SK-N-SH (cell line): ENCODE results near the gene PARD3. TPM values are rescaled to one million over a fixed set of nuclear protein-coding genes. Genes with fewer than 3 reads are reported as not detected.

ENCODE experiments used
- CTCF ChIA-PET: fragments of 300-600, 350-600 bp; formaldehyde crosslinking; extraction: SDS; loops from one replicate; lab custom pipeline; 2021; lab: Yijun Ruan, JAX
- POLR2A ChIA-PET: fragments of 350-600 bp; sonication (Branson Sonifier 250); formaldehyde crosslinking; extraction: SDS; loops from one replicate; lab custom pipeline; 2020; ENCODE audit warnings: antibody characterized with exemption, inconsistent platforms; lab: Yijun Ruan, JAX
- DNase-seq: peaks from one replicate; pipeline ENCODE4 v3.0.0; 2012
- H2AFZ ChIP-seq: fragments of 200-600 bp; sonication (generic); 2 replicates; pipeline ENCODE4 v1.8.1; 2016; ENCODE audit warnings: antibody characterized with exemption, mild to moderate bottlenecking, low read depth
- H3F3A ChIP-seq: fragments of 200-600 bp; sonication (generic); replicated peaks from 2 replicates; pipeline ENCODE3; 2016; ENCODE audit warnings: antibody characterized with exemption, mild to moderate bottlenecking; ENCODE audit not compliant: insufficient read depth
- H3K27ac ChIP-seq, 2 experiments: fragments of 200-500 bp in 1 of 2; fragments of 200-600 bp in 1 of 2; sonication (Bioruptor generic) in 1 of 2; sonication (generic), shearing (Covaris generic) in 1 of 2; 2 replicates each; pipeline versions ENCODE4 v1.5.1 to v1.6.1; 2014 to 2016; ENCODE audit warnings: low read depth in 2 of 2, inconsistent platforms in 1 of 2, low read length in 1 of 2, mild to moderate bottlenecking in 1 of 2, mixed read lengths in 1 of 2
- H3K27me3 ChIP-seq: fragments of 200-600 bp; sonication (generic), shearing (Covaris generic); 2 replicates; pipeline ENCODE4 v1.6.1; 2016; ENCODE audit warnings: mixed run types; ENCODE audit not compliant: insufficient read depth
- H3K36me3 ChIP-seq, 2 experiments: fragments of 200-500 bp in 1 of 2; fragments of 200-600 bp in 1 of 2; sonication (Bioruptor generic) in 1 of 2; sonication (generic) in 1 of 2; replicated peaks in 1 of 2; 2 replicates each; pipeline versions ENCODE3 to v1.5.1; 2014 to 2016; ENCODE audit warnings: low read length in 1 of 2, mild to moderate bottlenecking in 1 of 2; ENCODE audit not compliant: insufficient read depth in 2 of 2, control insufficient read depth in 1 of 2
- H3K4me1 ChIP-seq, 2 experiments: fragments of 200-500 bp in 1 of 2; fragments of 200-600 bp in 1 of 2; sonication (Bioruptor generic) in 1 of 2; sonication (generic), shearing (Covaris generic) in 1 of 2; 2 replicates each; pipeline versions ENCODE4 v1.5.1 to v1.6.1; 2014 to 2016; ENCODE audit warnings: low read depth in 1 of 2, low read length in 1 of 2, mixed run types in 1 of 2; ENCODE audit not compliant: insufficient read depth in 2 of 2, control insufficient read depth in 1 of 2
- H3K4me2 ChIP-seq: fragments of 200-600 bp; sonication (generic), shearing (Covaris generic); 2 replicates; pipeline ENCODE4 v1.6.1; 2017; ENCODE audit warnings: mixed run types
- H3K4me3 ChIP-seq, 2 experiments: fragments of 200-500 bp in 1 of 2; fragments of 200-600 bp in 1 of 2; sonication (Bioruptor generic) in 1 of 2; sonication (generic), shearing (Covaris generic) in 1 of 2; 2 replicates each; pipeline versions ENCODE4 v1.5.1 to v1.8.1; 2014 to 2016; ENCODE audit warnings: low read depth in 2 of 2, inconsistent platforms in 1 of 2, low read length in 1 of 2, mild to moderate bottlenecking in 1 of 2, mixed read lengths in 1 of 2, moderate library complexity in 1 of 2
- H3K79me2 ChIP-seq: fragments of 200-600 bp; sonication (generic); 2 replicates; pipeline ENCODE4 v1.8.1; 2017; ENCODE audit warnings: mild to moderate bottlenecking; ENCODE audit not compliant: insufficient read depth
- H3K9ac ChIP-seq: fragments of 200-600 bp; sonication (generic); 2 replicates; pipeline ENCODE4 v1.6.1; 2017; ENCODE audit warnings: mixed run types
- H3K9me2 ChIP-seq: fragments of 200-600 bp; sonication (generic); 2 replicates; pipeline ENCODE4 v1.6.1; 2017; ENCODE audit warnings: mixed run types
- H3K9me3 ChIP-seq: fragments of 200-600 bp; sonication (generic); 2 replicates; pipeline ENCODE4 v1.6.1; 2017; ENCODE audit warnings: mixed run types, mild to moderate bottlenecking, moderate library complexity
- H4K20me1 ChIP-seq: fragments of 200-600 bp; sonication (generic); 2 replicates; pipeline ENCODE4 v1.6.1; 2017; ENCODE audit warnings: mild to moderate bottlenecking, mixed run types; ENCODE audit not compliant: insufficient read depth
- CHD2 ChIP-seq: fragments of 150-350 bp; IDR thresholded peaks from 2 replicates; pipeline ENCODE4 v1.6.1; 2018; ENCODE audit warnings: low read length; ENCODE audit not compliant: partially characterized antibody
- ELF1 ChIP-seq: IDR thresholded peaks from 2 replicates; pipeline ENCODE4 v1.4.0; 2012
- FOSL2 ChIP-seq: IDR thresholded peaks from 2 replicates; pipeline ENCODE4 v1.4.0; 2012; ENCODE audit warnings: low read depth, mild to moderate bottlenecking, moderate library complexity, borderline replicate concordance
- FOXJ3 ChIP-seq: sonication (generic); formaldehyde crosslinking; IDR thresholded peaks from 2 replicates; pipeline ENCODE4 v1.5.1; 2020; ENCODE audit warnings: mild to moderate bottlenecking, missing genetic modification reagents
- GABPA ChIP-seq: IDR thresholded peaks from 2 replicates; pipeline ENCODE4 v1.4.0; 2012; ENCODE audit warnings: low read depth, mild to moderate bottlenecking
- GATA2 ChIP-seq: sonication (generic); formaldehyde crosslinking; IDR thresholded peaks from 2 replicates; pipeline ENCODE4 v1.5.0; 2020; ENCODE audit warnings: mild to moderate bottlenecking, missing genetic modification reagents
- IRF3 ChIP-seq: fragments of 150-350 bp; IDR thresholded peaks from 2 replicates; pipeline ENCODE4 v1.6.1; 2016; ENCODE audit warnings: mild to moderate bottlenecking, low read depth, low read length
- MEF2A ChIP-seq: IDR thresholded peaks from 2 replicates; pipeline ENCODE4 v1.4.0; 2012; ENCODE audit warnings: low read depth, borderline replicate concordance
- MXI1 ChIP-seq: IDR thresholded peaks from 2 replicates; pipeline ENCODE4 v1.6.1; 2012; ENCODE audit warnings: mild to moderate bottlenecking, low read depth, low read length, improper control_type of control experiment
- NFIC ChIP-seq: IDR thresholded peaks from 2 replicates; pipeline ENCODE4 v1.4.0; 2012; ENCODE audit warnings: borderline replicate concordance
- NRF1 ChIP-seq: IDR thresholded peaks from 2 replicates; pipeline ENCODE4 v1.6.1; 2012; ENCODE audit warnings: low read depth, mild to moderate bottlenecking, low read length
- POLR2AphosphoS5 ChIP-seq: IDR thresholded peaks from 2 replicates; pipeline ENCODE4 v1.6.1; 2012; ENCODE audit warnings: low read depth, low read length
- RAD21 ChIP-seq: IDR thresholded peaks from 2 replicates; pipeline ENCODE4 v1.6.1; 2012; ENCODE audit warnings: mild to moderate bottlenecking, low read length
- RFX5 ChIP-seq: IDR thresholded peaks from 2 replicates; pipeline ENCODE4 v1.6.1; 2012; ENCODE audit warnings: mild to moderate bottlenecking, improper control_type of control experiment, low read length
- TAF1 ChIP-seq: IDR thresholded peaks from 2 replicates; pipeline ENCODE4 v1.6.1; 2012; ENCODE audit warnings: low read depth, mild to moderate bottlenecking, low read length, moderate library complexity, borderline replicate concordance
- TEAD4 ChIP-seq: IDR thresholded peaks from 2 replicates; pipeline ENCODE4 v1.4.0; 2012; ENCODE audit warnings: mild to moderate bottlenecking, borderline replicate concordance; ENCODE audit not compliant: insufficient read depth
- YY1 ChIP-seq: IDR thresholded peaks from 2 replicates; pipeline ENCODE4 v1.4.0; 2012; ENCODE audit warnings: low read depth, mild to moderate bottlenecking
- WGBS: methylation state at CpG from one replicate; pipeline ENCODE4 v1.1.6; 2017; ENCODE audit warnings: low lambda C conversion rate; 5-methylcytosine and 5-hydroxymethylcytosine counted together
- polyA plus RNA-seq, 3 experiments: library from polyadenylated mRNA; depleted of rRNA; stranded (reverse); fragments of >200 nt; gene quantifications; 2 replicates each; pipeline ENCODE4 v1.2.3, GENCODE V29; 2012
- TF ChIP-seq, protein P1 (sequence below): fragments of 150-350 bp; IDR thresholded peaks from 2 replicates; pipeline ENCODE4 v1.6.1; 2017; ENCODE audit warnings: antibody characterized with exemption, low read length, low read depth, borderline replicate concordance
- TF ChIP-seq, protein P2 (sequence below): IDR thresholded peaks from 2 replicates; pipeline ENCODE4; 2012
- TF ChIP-seq, protein P3 (sequence below): IDR thresholded peaks from 2 replicates; pipeline ENCODE4 v1.4.0; 2012; ENCODE audit warnings: low read depth, borderline replicate concordance

PARD3 gene
- polyA plus RNA-seq, 1 of the 3 experiments (the other 2 are of a cell fraction): 29.4 TPM

DNA sequence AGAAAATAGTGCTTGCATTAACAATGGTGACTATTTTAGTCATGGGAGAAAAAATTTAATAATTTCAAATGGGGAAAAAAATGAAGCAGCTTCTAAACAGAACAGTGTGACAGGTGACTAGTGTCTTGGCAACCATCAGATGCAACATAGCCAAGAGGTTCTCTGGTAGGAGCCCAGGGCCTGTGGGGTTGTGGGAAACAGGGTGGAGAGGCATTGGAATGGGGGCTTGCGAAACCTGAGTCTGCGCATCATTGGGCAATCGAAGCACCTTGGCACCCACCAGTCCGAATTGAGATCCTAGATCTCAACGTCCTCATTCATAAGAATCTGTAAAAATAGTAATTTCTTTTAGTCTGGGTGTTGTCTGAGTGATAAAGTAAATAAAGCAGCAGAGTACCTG is 19.2 kb upstream of the PARD3 start:
- POLR2A ChIA-PET: no interaction called here
- no peaks in the 10 kb centered on the region; the same call in 1 of the 2 replicates for H3K27me3 ChIP-seq
- DNase-seq: no peak
- TF ChIP-seq POLR2AphosphoS5 (no peak), MXI1 (no peak), FOXJ3 (no peak), RAD21 (no peak), YY1 (no peak), GABPA (no peak), RFX5 (no peak), NFIC (no peak)
- TF ChIP-seq, protein P1, sequence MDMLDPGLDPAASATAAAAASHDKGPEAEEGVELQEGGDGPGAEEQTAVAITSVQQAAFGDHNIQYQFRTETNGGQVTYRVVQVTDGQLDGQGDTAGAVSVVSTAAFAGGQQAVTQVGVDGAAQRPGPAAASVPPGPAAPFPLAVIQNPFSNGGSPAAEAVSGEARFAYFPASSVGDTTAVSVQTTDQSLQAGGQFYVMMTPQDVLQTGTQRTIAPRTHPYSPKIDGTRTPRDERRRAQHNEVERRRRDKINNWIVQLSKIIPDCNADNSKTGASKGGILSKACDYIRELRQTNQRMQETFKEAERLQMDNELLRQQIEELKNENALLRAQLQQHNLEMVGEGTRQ: no peak
- H3K9ac ChIP-seq: no peak overlapping the region
- no peaks in the 10 kb centered on the region for H3K9me2 ChIP-seq
- no peaks in the 10 kb centered on the region for H3K79me2 ChIP-seq
- H3K9me3 ChIP-seq: no peaks in the 10 kb centered on the region
- no peak overlapping the region for H3K27ac ChIP-seq
- no peak overlapping the region for H3K4me3 ChIP-seq
- no peaks in the 10 kb centered on the region for H3K36me3 ChIP-seq
- no peak overlapping the region for H2AFZ ChIP-seq
- no peak overlapping the region for H3K4me2 ChIP-seq
- 90% methylated on average over 5 of the region's 5 CpGs for WGBS
- no peaks in the 10 kb centered on the region for H3F3A ChIP-seq
- H4K20me1 ChIP-seq: no peaks in the 10 kb centered on the region
- CTCF ChIA-PET: interaction anchor here (2.0 kb wide), 1 partner anchor 10 kb away, joined by 5 read pairs; no protein-coding TSS in a partner anchor
- H3K4me1 ChIP-seq: no peaks in the 10 kb centered on the region; a peak in 1 of 4 replicates

- Histone ChIP-seq H2AFZ (no peak overlapping the region), H4K20me1 (no peaks in the 10 kb centered on the region), H3K79me2 (no peaks in the 10 kb centered on the region), H3K9me3 (no peaks in the 10 kb centered on the region), H3K4me1 (no peaks in the 10 kb centered on the region)
- DNase-seq: no peak
- ChIA-PET POLR2A (no interaction called here), CTCF (no interaction called here)
- TF ChIP-seq RAD21 (no peak), YY1 (no peak), TAF1 (no peak), MEF2A (no peak), NFIC (no peak), TEAD4 (no peak), GATA2 (no peak), ELF1 (no peak), NRF1 (no peak), GABPA (no peak), FOXJ3 (no peak), FOSL2 (no peak), IRF3 (no peak), CHD2 (no peak)
- TF ChIP-seq, protein P2, sequence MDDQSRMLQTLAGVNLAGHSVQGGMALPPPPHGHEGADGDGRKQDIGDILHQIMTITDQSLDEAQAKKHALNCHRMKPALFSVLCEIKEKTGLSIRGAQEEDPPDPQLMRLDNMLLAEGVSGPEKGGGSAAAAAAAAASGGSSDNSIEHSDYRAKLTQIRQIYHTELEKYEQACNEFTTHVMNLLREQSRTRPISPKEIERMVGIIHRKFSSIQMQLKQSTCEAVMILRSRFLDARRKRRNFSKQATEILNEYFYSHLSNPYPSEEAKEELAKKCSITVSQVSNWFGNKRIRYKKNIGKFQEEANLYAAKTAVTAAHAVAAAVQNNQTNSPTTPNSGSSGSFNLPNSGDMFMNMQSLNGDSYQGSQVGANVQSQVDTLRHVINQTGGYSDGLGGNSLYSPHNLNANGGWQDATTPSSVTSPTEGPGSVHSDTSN: no peak
- TF ChIP-seq, protein P3, sequence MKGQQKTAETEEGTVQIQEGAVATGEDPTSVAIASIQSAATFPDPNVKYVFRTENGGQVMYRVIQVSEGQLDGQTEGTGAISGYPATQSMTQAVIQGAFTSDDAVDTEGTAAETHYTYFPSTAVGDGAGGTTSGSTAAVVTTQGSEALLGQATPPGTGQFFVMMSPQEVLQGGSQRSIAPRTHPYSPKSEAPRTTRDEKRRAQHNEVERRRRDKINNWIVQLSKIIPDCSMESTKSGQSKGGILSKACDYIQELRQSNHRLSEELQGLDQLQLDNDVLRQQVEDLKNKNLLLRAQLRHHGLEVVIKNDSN: no peak
- TF ChIP-seq, all 33 proteins: peak for 0
- H3K9me2 ChIP-seq: no peaks in the 10 kb centered on the region
- H3K4me2 ChIP-seq: no peak overlapping the region
- no peak overlapping the region for H3K27ac ChIP-seq
- no peak overlapping the region for H3K9ac ChIP-seq
- H3K27me3 ChIP-seq: no peaks in the 10 kb centered on the region
- H3K36me3 ChIP-seq: no peaks in the 10 kb centered on the region
- H3F3A ChIP-seq: no peaks in the 10 kb centered on the region
- WGBS: 65% methylated on average over 13 of the region's 13 CpGs
- no peak overlapping the region for H3K4me3 ChIP-seq
Observed at GRCh38 chr10:34830217-34830822, 15.2 kb upstream of the PARD3 start.
